K562 (cell line): Measurements from ENCODE around the gene ZFP69. TPM values are rescaled to one million over a fixed set of nuclear protein-coding genes. Genes with fewer than 3 reads are reported as not detected.

Source experiments
- HDAC3 ChIP-seq: fragments of 450-650 bp; IDR thresholded peaks from 2 replicates; pipeline ENCODE4 v1.6.1; 2018; ENCODE audit warnings: borderline replicate concordance, mild to moderate bottlenecking, moderate library complexity; ENCODE audit not compliant: partially characterized antibody
- KAT2B ChIP-seq: IDR thresholded peaks from one replicate; pipeline ENCODE4 v1.6.1; 2012; ENCODE audit warnings: low read depth, mild to moderate bottlenecking, control low read depth, inconsistent platforms, low read length, moderate library complexity
- polyA plus RNA-seq, 8 experiments: library from polyadenylated mRNA; depleted of rRNA in 4 of 8; stranded (reverse) in 5 of 8; unstranded in 3 of 8; fragments of >200 nt; fragmentation: Nextera tagmentation in 2 of 8; fragmentation: Illumina TruSeq in 1 of 8; extraction: Ambion mirVana in 2 of 8; extraction: Trizol in 1 of 8; gene quantifications; 2 replicates each; pipeline versions ENCODE4 v1.2.1 to v1.2.3, GENCODE V29; 2011 to 2014; ENCODE audit warnings: inconsistent platforms in 1 of 8, missing spikeins in 1 of 8
- total RNA-seq, 7 experiments: library from RNA; depleted of rRNA in 6 of 7; stranded (reverse); fragments of >200 nt in 6 of 7; fragmentation: Illumina TruSeq in 2 of 7; extraction: Trizol in 2 of 7; gene quantifications; 2 replicates each; pipeline versions ENCODE4 v1.2.1 to v1.2.3, GENCODE V29; 2011 to 2021; ENCODE audit warnings: low replicate concordance in 1 of 7
- TF ChIP-seq, protein P1 (sequence below): fragments of 450-650 bp; IDR thresholded peaks from 2 replicates; pipeline ENCODE4 v1.6.1; 2018; ENCODE audit warnings: mild to moderate bottlenecking, low read depth; ENCODE audit not compliant: partially characterized antibody
- TF ChIP-seq, protein P2 (sequence below): fragments of 250-450 bp; sonication (Bioruptor Pico); IDR thresholded peaks from 2 replicates; pipeline ENCODE4 v1.5.0; 2020; ENCODE audit warnings: mild to moderate bottlenecking
- TF ChIP-seq, protein P3 (sequence below): fragments of 250-450 bp; sonication (Bioruptor Pico); IDR thresholded peaks from 2 replicates; pipeline ENCODE4 v1.8.0; 2021; ENCODE audit warnings: borderline replicate concordance, mild to moderate bottlenecking, moderate library complexity; ENCODE audit not compliant: poor library complexity, severe bottlenecking

The ZFP69 gene
- total and polyA plus RNA-seq, 9 of the 15 experiments (the other 6 are each of a cell fraction or from before 2014, with no cell fraction given), result 2.0 to 8.4 (median 5.7) TPM

GRCh38 chr1:40507973-40508372 lies 30.9 kb downstream of the ZFP69 start (continued):
- TF ChIP-seq, protein P1, sequence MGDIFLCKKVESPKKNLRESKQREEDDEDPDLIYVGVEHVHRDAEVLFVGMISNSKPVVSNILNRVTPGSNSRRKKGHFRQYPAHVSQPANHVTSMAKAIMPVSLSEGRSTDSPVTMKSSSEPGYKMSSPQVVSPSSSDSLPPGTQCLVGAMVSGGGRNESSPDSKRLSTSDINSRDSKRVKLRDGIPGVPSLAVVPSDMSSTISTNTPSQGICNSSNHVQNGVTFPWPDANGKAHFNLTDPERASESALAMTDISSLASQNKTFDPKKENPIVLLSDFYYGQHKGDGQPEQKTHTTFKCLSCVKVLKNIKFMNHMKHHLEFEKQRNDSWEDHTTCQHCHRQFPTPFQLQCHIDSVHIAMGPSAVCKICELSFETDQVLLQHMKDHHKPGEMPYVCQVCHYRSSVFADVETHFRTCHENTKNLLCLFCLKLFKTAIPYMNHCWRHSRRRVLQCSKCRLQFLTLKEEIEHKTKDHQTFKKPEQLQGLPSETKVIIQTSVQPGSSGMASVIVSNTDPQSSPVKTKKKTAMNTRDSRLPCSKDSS, result no peak
- TF ChIP-seq HDAC3 (no peak), KAT2B (no peak)
- TF ChIP-seq, protein P2, sequence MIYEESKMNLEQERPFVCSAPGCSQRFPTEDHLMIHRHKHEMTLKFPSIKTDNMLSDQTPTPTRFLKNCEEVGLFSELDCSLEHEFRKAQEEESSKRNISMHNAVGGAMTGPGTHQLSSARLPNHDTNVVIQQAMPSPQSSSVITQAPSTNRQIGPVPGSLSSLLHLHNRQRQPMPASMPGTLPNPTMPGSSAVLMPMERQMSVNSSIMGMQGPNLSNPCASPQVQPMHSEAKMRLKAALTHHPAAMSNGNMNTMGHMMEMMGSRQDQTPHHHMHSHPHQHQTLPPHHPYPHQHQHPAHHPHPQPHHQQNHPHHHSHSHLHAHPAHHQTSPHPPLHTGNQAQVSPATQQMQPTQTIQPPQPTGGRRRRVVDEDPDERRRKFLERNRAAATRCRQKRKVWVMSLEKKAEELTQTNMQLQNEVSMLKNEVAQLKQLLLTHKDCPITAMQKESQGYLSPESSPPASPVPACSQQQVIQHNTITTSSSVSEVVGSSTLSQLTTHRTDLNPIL (CRISPR knock-in tag), result no peak
- TF ChIP-seq, protein P3, sequence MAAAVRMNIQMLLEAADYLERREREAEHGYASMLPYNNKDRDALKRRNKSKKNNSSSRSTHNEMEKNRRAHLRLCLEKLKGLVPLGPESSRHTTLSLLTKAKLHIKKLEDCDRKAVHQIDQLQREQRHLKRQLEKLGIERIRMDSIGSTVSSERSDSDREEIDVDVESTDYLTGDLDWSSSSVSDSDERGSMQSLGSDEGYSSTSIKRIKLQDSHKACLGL (CRISPR knock-in tag), result no peak
- TF ChIP-seq, all 486 proteins: peak for 0
